GM12878 (cell line): ENCODE data around the gene SYMPK. TPM values are rescaled to one million over a fixed set of nuclear protein-coding genes. Genes with fewer than 3 reads are reported as not detected.

Source experiments
- ATAC-seq: fragments of 200-7000 bp; cut with Tn5 transposase; 3 replicates; pipeline ENCODE4 v1.9.1; 2020; ENCODE audit warnings: mild to moderate bottlenecking, moderate library complexity
- BruUV-seq: library from RNA; stranded (reverse); fragments of 400-500 nt; replicated peaks from 2 replicates; lab custom pipeline; 2021; lab: Mats Ljungman, UMichigan
- CTCF ChIA-PET: fragments of 300-600 bp; sonication (Branson Sonifier 250); formaldehyde crosslinking; extraction: SDS; loops from one replicate; lab custom pipeline; 2021; ENCODE audit warnings: inconsistent platforms; lab: Yijun Ruan, JAX
- POLR2A ChIA-PET: fragments of 350-600 bp; formaldehyde crosslinking; extraction: SDS; loops from one replicate; lab custom pipeline; 2021; ENCODE audit warnings: inconsistent platforms; lab: Charles Lee
- RAD21 ChIA-PET: fragments of 300-600 bp; sonication (Branson Sonifier 250); formaldehyde crosslinking; loops from one replicate; lab custom pipeline; 2023; ENCODE audit warnings: antibody characterized with exemption; ENCODE audit not compliant: unreplicated experiment; lab: Charles Lee
- SMC1A ChIA-PET: fragments of 300-600 bp; sonication (Branson Sonifier 250); formaldehyde crosslinking; loops from one replicate; lab custom pipeline; 2023; ENCODE audit not compliant: unreplicated experiment, uncharacterized antibody; lab: Charles Lee
- DNase-seq: peaks from one replicate; pipeline ENCODE4 v3.0.0-alpha.2; 2011; ENCODE audit warnings: low read depth, low spot score
- FAIRE-seq: peaks from 3 replicates; lab custom pipeline; 2011; peaks lifted over from hg19 to GRCh38; lab: Jason Lieb, UNC
- H2AFZ ChIP-seq: 2 replicates; pipeline ENCODE4 v1.6.0; 2011; ENCODE audit warnings: low read depth, low read length, control low read depth; ENCODE audit not compliant: control insufficient read depth
- H3K27ac ChIP-seq: 2 replicates; pipeline ENCODE4 v1.5.1; 2011; ENCODE audit warnings: control low read depth; ENCODE audit not compliant: control insufficient read depth, insufficient read depth
- H3K27me3 ChIP-seq, 2 experiments: replicated peaks in 1 of 2; 2 replicates each; pipeline versions ENCODE4 v1.6.0 to v1.6.1; 2011; ENCODE audit warnings: low read length in 1 of 2; ENCODE audit not compliant: control insufficient read depth in 2 of 2, insufficient read depth in 2 of 2
- H3K36me3 ChIP-seq, 2 experiments: 2 replicates each; pipeline ENCODE4 v1.5.1; 2011; ENCODE audit warnings: low read length in 1 of 2; ENCODE audit not compliant: control insufficient read depth in 2 of 2, insufficient read depth in 2 of 2
- H3K4me1 ChIP-seq: 2 replicates; pipeline ENCODE4 v1.6.1; 2011; ENCODE audit warnings: mild to moderate bottlenecking, low read length, moderate library complexity, mixed read lengths; ENCODE audit not compliant: control insufficient read depth, insufficient read depth
- H3K4me2 ChIP-seq: 2 replicates; pipeline ENCODE4 v1.6.0; 2011; ENCODE audit warnings: control low read depth; ENCODE audit not compliant: control insufficient read depth, insufficient read depth
- H3K4me3 ChIP-seq: fragments of 200-600 bp; sonication (generic); 2 replicates; pipeline ENCODE4 v1.5.1; 2016
- H3K79me2 ChIP-seq: 2 replicates; pipeline ENCODE4 v1.6.0; 2011; ENCODE audit warnings: low read length; ENCODE audit not compliant: control insufficient read depth, insufficient read depth
- H3K9ac ChIP-seq: 2 replicates; pipeline ENCODE4 v1.8.0; 2011; ENCODE audit warnings: low read length, control low read depth, mixed read lengths; ENCODE audit not compliant: control insufficient read depth, insufficient read depth
- H3K9me3 ChIP-seq: replicated peaks from 3 replicates; pipeline ENCODE4 v1.5.1; 2011; ENCODE audit warnings: mild to moderate bottlenecking, low read length; ENCODE audit not compliant: control insufficient read depth, insufficient read depth
- H4K20me1 ChIP-seq: 2 replicates; pipeline ENCODE4 v1.6.0; 2011; ENCODE audit not compliant: control insufficient read depth, insufficient read depth
- ATF7 ChIP-seq: fragments of 450-650 bp; IDR thresholded peaks from 2 replicates; pipeline ENCODE4 v1.6.1; 2016; ENCODE audit warnings: low read depth, mild to moderate bottlenecking
- CHD2 ChIP-seq: IDR thresholded peaks from 2 replicates; pipeline ENCODE4 v1.6.1; 2011; ENCODE audit warnings: low read depth, low read length, improper control_type of control experiment, borderline replicate concordance
- CHD4 ChIP-seq: fragments of 200-600 bp; sonication (generic); IDR thresholded peaks from 2 replicates; pipeline ENCODE4 v1.6.1; 2016; ENCODE audit warnings: mild to moderate bottlenecking
- SMAD5 ChIP-seq: IDR thresholded peaks from 2 replicates; pipeline ENCODE4 v1.6.1; 2016; ENCODE audit warnings: antibody characterized with exemption, low read depth
- SMARCA5 ChIP-seq: fragments of 450-650 bp; IDR thresholded peaks from 2 replicates; pipeline ENCODE4 v1.6.1; 2017; ENCODE audit warnings: mild to moderate bottlenecking
- WGBS: methylation state at CpG from one replicate; pipeline ENCODE4 v1.1.6; 2016; ENCODE audit warnings: low lambda C conversion rate; ENCODE audit not compliant: insufficient replicate concordance, insufficient coverage; ENCODE audit errors: missing lambda C conversion rate; 5-methylcytosine and 5-hydroxymethylcytosine counted together
- in situ Hi-C: fragments of 300-500 bp; cut with MboI; formaldehyde crosslinking; loops from 9 replicates; pipeline ENCODE4 v1.14.3; 2018; ENCODE audit warnings: mixed read lengths
- intact Hi-C: fragments of 100-400 bp; cut with micrococcal nuclease; formaldehyde crosslinking; loops from one replicate; pipeline ENCODE4 v1.14.2; 2022; ENCODE audit not compliant: unreplicated experiment
- polyA plus RNA-seq, 11 experiments: library from polyadenylated mRNA; depleted of rRNA in 4 of 11; unstranded in 6 of 11; stranded (reverse) in 5 of 11; fragments of >200 nt; fragmentation: Nextera tagmentation in 4 of 11; fragmentation: Illumina TruSeq in 1 of 11; extraction: Ambion mirVana in 4 of 11; extraction: Trizol in 1 of 11; gene quantifications; 1 replicate in 1 of 11; 2 replicates in 10 of 11; pipeline versions ENCODE4 v1.2.1 to v1.2.3, GENCODE V29; 2011 to 2016; ENCODE audit warnings: inconsistent platforms in 2 of 11, missing spikeins in 2 of 11, low read depth in 1 of 11
- total RNA-seq, 4 experiments: library from RNA; depleted of rRNA in 3 of 4; stranded (reverse); fragments of >200 nt in 3 of 4; fragmentation: Illumina TruSeq in 1 of 4; extraction: Trizol in 1 of 4; gene quantifications; 2 replicates each; pipeline versions ENCODE4 v1.2.1 to v1.2.3, GENCODE V29; 2013 to 2021
- TF ChIP-seq, protein P1 (sequence below): fragments of 450-650 bp; formaldehyde crosslinking; IDR thresholded peaks from 2 replicates; pipeline ENCODE4 v1.4.0; 2022; ENCODE audit warnings: mild to moderate bottlenecking, moderate library complexity
- TF ChIP-seq, protein P2 (sequence below): IDR thresholded peaks from 2 replicates; pipeline ENCODE4 v1.6.1; 2011; ENCODE audit warnings: borderline replicate concordance, low read depth, mild to moderate bottlenecking, moderate library complexity, low read length; ENCODE audit not compliant: insufficient read depth, poor library complexity, severe bottlenecking
- TF ChIP-seq, protein P3 (sequence below): fragments of 450-650 bp; IDR thresholded peaks from 2 replicates; pipeline ENCODE4 v1.6.1; 2017; ENCODE audit warnings: mild to moderate bottlenecking, moderate library complexity

SYMPK gene
- total and polyA plus RNA-seq, 10 of the 15 experiments (the other 5 are each of a cell fraction or from before 2014, with no cell fraction given) = 0.49 to 109 (median 42.5) TPM

DNA sequence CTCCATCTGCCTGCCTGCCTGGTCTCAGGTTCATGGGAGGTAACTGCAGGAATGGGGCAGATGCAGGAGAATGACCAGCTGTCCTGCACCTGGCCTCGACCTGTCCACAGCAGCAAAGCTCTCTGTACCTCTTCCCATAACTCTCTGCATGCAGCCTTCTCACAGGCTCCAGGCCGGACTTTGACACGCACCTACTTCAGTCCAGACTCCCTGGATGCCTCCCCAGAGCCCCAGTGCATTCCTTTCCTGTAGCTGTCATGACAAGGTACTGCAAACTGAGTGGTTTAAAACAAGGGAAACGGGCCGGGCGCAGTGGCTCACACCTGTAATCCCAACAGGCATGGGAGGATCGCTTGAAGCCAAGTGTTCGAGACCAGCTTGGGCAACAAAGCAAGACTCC is 48.3 kb upstream of the SYMPK start (continued):
- TF ChIP-seq SMARCA5 (no peak), ATF7 (no peak)

DNA sequence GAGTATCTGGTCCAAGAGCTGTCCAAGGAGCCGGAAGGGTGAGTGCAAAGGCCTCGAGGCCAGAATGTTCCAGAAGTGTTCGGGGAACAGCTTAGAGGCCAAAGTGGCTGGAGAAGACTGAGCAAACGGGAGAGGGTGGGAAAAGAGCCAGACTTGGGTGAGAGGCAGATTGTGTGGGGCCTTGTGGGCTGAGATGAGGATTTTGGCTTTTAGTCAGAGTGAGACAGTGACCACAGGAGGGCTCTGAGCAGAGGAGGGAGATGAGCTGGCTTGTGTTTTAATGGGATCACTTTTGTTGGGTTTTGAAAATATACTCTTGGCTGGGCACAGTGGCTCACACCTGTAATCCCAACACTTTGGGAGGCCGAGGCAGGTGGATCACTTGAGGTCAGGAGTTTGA is 46.0 kb upstream of the SYMPK start:
- in situ Hi-C loops = no loop called here
- H3K27me3 ChIP-seq = no peaks in the 10 kb centered on the region
- 4% methylated on average over 5 of the region's 5 CpGs for WGBS
- no peaks in the 10 kb centered on the region for H4K20me1 ChIP-seq
- H3K4me1 ChIP-seq = no peaks in the 10 kb centered on the region
- ChIA-PET RAD21 (interaction anchor here (1.7 kb wide), 1 partner anchor 45 kb away, joined by 4 read pairs; the partner anchor contains the start of gene FOXA3), SMC1A (no interaction called here), POLR2A (interaction anchor here (0.6 kb wide), 1 partner anchor 45 kb away, joined by 3 read pairs; no protein-coding TSS in a partner anchor), CTCF (no interaction called here)
- BruUV-seq = no TSS peak
- no peaks in the 10 kb centered on the region for H3K9me3 ChIP-seq
- intact Hi-C loops = no loop called here
- DNase-seq (no peak), FAIRE-seq (no peak), ATAC-seq (peak; percentile 51; the same call in 2 of the 3 replicates)
- H3K36me3 ChIP-seq = no peaks in the 10 kb centered on the region
- H3K27ac ChIP-seq = no peak overlapping the region
- no peak overlapping the region for H3K9ac ChIP-seq
- no peak overlapping the region for H2AFZ ChIP-seq
- no peak overlapping the region for H3K4me2 ChIP-seq
- H3K4me3 ChIP-seq = no peak overlapping the region
- H3K79me2 ChIP-seq = no peaks in the 10 kb centered on the region
- TF ChIP-seq, protein P1, sequence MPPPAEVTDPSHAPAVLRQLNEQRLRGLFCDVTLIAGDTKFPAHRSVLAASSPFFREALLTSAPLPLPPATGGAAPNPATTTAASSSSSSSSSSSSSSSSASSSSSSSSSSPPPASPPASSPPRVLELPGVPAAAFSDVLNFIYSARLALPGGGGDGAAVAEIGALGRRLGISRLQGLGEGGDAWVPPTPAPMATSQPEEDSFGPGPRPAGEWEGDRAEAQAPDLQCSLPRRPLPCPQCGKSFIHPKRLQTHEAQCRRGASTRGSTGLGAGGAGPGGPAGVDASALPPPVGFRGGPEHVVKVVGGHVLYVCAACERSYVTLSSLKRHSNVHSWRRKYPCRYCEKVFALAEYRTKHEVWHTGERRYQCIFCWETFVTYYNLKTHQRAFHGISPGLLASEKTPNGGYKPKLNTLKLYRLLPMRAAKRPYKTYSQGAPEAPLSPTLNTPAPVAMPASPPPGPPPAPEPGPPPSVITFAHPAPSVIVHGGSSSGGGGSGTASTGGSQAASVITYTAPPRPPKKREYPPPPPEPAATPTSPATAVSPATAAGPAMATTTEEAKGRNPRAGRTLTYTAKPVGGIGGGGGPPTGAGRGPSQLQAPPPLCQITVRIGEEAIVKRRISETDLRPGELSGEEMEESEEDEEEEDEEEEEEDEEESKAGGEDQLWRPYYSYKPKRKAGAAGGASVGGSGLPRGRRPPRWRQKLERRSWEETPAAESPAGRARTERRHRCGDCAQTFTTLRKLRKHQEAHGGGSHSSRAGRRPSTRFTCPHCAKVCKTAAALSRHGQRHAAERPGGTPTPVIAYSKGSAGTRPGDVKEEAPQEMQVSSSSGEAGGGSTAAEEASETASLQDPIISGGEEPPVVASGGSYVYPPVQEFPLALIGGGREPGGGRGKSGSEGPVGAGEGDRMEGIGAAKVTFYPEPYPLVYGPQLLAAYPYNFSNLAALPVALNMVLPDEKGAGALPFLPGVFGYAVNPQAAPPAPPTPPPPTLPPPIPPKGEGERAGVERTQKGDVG (CRISPR knock-in tag) = no peak
- TF ChIP-seq, protein P2, sequence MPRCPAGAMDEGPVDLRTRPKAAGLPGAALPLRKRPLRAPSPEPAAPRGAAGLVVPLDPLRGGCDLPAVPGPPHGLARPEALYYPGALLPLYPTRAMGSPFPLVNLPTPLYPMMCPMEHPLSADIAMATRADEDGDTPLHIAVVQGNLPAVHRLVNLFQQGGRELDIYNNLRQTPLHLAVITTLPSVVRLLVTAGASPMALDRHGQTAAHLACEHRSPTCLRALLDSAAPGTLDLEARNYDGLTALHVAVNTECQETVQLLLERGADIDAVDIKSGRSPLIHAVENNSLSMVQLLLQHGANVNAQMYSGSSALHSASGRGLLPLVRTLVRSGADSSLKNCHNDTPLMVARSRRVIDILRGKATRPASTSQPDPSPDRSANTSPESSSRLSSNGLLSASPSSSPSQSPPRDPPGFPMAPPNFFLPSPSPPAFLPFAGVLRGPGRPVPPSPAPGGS = no peak
- TF ChIP-seq CHD4 = no peak
- TF ChIP-seq, protein P3, sequence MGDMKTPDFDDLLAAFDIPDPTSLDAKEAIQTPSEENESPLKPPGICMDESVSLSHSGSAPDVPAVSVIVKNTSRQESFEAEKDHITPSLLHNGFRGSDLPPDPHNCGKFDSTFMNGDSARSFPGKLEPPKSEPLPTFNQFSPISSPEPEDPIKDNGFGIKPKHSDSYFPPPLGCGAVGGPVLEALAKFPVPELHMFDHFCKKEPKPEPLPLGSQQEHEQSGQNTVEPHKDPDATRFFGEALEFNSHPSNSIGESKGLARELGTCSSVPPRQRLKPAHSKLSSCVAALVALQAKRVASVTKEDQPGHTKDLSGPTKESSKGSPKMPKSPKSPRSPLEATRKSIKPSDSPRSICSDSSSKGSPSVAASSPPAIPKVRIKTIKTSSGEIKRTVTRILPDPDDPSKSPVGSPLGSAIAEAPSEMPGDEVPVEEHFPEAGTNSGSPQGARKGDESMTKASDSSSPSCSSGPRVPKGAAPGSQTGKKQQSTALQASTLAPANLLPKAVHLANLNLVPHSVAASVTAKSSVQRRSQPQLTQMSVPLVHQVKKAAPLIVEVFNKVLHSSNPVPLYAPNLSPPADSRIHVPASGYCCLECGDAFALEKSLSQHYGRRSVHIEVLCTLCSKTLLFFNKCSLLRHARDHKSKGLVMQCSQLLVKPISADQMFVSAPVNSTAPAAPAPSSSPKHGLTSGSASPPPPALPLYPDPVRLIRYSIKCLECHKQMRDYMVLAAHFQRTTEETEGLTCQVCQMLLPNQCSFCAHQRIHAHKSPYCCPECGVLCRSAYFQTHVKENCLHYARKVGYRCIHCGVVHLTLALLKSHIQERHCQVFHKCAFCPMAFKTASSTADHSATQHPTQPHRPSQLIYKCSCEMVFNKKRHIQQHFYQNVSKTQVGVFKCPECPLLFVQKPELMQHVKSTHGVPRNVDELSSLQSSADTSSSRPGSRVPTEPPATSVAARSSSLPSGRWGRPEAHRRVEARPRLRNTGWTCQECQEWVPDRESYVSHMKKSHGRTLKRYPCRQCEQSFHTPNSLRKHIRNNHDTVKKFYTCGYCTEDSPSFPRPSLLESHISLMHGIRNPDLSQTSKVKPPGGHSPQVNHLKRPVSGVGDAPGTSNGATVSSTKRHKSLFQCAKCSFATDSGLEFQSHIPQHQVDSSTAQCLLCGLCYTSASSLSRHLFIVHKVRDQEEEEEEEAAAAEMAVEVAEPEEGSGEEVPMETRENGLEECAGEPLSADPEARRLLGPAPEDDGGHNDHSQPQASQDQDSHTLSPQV = no peak
- no peak for TF ChIP-seq CHD2
- TF ChIP-seq SMAD5 = no peak
